GM15510 (cell line): ENCODE results near the gene SNX20.

Experiments used
- POLR2A ChIP-seq: IDR thresholded peaks from 3 replicates; pipeline ENCODE4 v1.6.1; 2011; ENCODE audit warnings: borderline replicate concordance; ENCODE audit not compliant: insufficient read length; ENCODE audit errors: extremely low read depth

The SNX20 gene

GRCh38 chr16:50681021-50681885, at the start of gene SNX20:
Gene SNX20, minus strand, starts transcription at chr16:50681312. Its CDS starts 3,786 bp downstream, at chr16:50677526.
- peak; percentile 53 for TF ChIP-seq POLR2A

- TF ChIP-seq POLR2A, result no peak
These were observed 43.2 kb upstream of the SNX20 start for GRCh38 chr16:50724306-50724705.

GRCh38 chr16:50722960-50723359, 41.8 kb upstream of the SNX20 start:
- no peak for TF ChIP-seq POLR2A

- TF ChIP-seq POLR2A, result no peak
These were observed 41.3 kb upstream of the SNX20 start for GRCh38 chr16:50722405-50722737.

- no peak for TF ChIP-seq POLR2A
These were observed 40.7 kb upstream of the SNX20 start for GRCh38 chr16:50721549-50722404.

GRCh38 chr16:50719401-50720337, 38.6 kb upstream of the SNX20 start:
- TF ChIP-seq POLR2A, result no peak

- TF ChIP-seq POLR2A, result no peak
These were observed 37.8 kb upstream of the SNX20 start for GRCh38 chr16:50718761-50719400.

GRCh38 chr16:50718061-50718760, 37.1 kb upstream of the SNX20 start:
- no peak for TF ChIP-seq POLR2A

GRCh38 chr16:50717494-50717893, 36.4 kb upstream of the SNX20 start:
- no peak for TF ChIP-seq POLR2A

GRCh38 chr16:50717091-50717490, 36.0 kb upstream of the SNX20 start:
- no peak for TF ChIP-seq POLR2A

- TF ChIP-seq POLR2A, result no peak
These were observed 31.8 kb upstream of the SNX20 start for GRCh38 chr16:50712956-50713355.

- TF ChIP-seq POLR2A, result no peak
These were observed 31.4 kb upstream of the SNX20 start for GRCh38 chr16:50712560-50712898.

- no peak for TF ChIP-seq POLR2A
These were observed 30.9 kb upstream of the SNX20 start for GRCh38 chr16:50711862-50712559.
